ENCODE results near the gene DZIP1. TPM values are rescaled to one million over a fixed set of nuclear protein-coding genes. Genes with fewer than 3 reads are reported as not detected.

Gene DZIP1
- total RNA-seq, 1 donor from 2014 or later: 12.7 TPM

DNA sequence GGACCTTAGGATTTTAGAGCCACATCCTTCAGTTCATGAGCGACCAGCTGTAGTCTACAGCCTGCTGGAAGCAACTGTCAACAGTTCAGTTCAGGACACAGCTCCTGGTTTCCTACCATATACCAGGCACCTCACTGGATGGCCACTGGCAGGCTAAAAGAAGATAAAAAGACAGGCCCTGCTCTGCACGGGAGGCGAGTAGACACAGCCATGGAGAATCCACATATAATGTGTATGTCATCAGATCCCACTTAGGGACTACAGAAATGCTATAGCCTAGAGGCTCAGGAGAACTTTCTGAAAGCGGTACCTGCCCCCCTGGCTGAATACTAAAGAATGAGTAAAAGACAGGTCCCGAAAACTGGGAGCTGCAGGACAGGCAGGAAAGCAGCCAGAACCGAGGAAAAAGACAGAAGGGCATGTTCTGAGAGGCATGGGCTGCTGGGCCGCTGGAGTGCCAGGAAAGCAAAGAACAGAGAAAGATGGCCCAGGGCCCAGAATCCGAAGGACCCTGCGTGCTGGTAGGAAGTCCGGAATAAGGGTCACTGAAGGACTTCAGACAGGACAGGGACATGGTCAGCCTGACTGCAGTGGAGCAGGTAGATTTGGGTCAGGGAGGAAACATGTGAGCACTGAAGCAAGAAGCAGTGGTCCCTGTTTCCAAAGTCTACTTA, 23.5 kb downstream of the DZIP1 start:
- Histone ChIP-seq H3K36me3 (peaks cover 15 to 19% of the 10 kb centered on the region in 2 donors), H3K4me1 (no peaks in the 10 kb centered on the region), H3K9me3 (no peaks in the 10 kb centered on the region), H3K27me3 (no peaks in the 10 kb centered on the region), H3K4me3 (no peak overlapping the region), H3K27ac (no peak overlapping the region)
- DNase-seq (ENCODE audit: low spot score in 2 of 2): no peak
- TF ChIP-seq, protein P1, sequence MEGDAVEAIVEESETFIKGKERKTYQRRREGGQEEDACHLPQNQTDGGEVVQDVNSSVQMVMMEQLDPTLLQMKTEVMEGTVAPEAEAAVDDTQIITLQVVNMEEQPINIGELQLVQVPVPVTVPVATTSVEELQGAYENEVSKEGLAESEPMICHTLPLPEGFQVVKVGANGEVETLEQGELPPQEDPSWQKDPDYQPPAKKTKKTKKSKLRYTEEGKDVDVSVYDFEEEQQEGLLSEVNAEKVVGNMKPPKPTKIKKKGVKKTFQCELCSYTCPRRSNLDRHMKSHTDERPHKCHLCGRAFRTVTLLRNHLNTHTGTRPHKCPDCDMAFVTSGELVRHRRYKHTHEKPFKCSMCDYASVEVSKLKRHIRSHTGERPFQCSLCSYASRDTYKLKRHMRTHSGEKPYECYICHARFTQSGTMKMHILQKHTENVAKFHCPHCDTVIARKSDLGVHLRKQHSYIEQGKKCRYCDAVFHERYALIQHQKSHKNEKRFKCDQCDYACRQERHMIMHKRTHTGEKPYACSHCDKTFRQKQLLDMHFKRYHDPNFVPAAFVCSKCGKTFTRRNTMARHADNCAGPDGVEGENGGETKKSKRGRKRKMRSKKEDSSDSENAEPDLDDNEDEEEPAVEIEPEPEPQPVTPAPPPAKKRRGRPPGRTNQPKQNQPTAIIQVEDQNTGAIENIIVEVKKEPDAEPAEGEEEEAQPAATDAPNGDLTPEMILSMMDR (IDR thresholded peaks at IDR 0.05): no peak
- intact Hi-C loops (cut with DNase I): no loop called here

- intact Hi-C loops (cut with DNase I): no loop called here
- H3K36me3 ChIP-seq: peaks cover 15 to 19% of the 10 kb centered on the region in 2 donors
- no peak overlapping the region for H3K27ac ChIP-seq
- H3K27me3 ChIP-seq: no peaks in the 10 kb centered on the region
- H3K9me3 ChIP-seq: no peaks in the 10 kb centered on the region
- DNase-seq (ENCODE audit: low spot score in 2 of 2): no peak
- no peak overlapping the region for H3K4me3 ChIP-seq
- TF ChIP-seq, protein P1 (IDR thresholded peaks at IDR 0.05): no peak
- no peaks in the 10 kb centered on the region for H3K4me1 ChIP-seq
Measured at GRCh38 chr13:95620030-95620824, 24.3 kb downstream of the DZIP1 start.

- Histone ChIP-seq H3K36me3 (peaks cover 11 to 19% of the 10 kb centered on the region in 2 donors), H3K27me3 (no peaks in the 10 kb centered on the region), H3K27ac (no peak overlapping the region), H3K4me3 (no peak overlapping the region), H3K9me3 (no peaks in the 10 kb centered on the region), H3K4me1 (no peaks in the 10 kb centered on the region)
- intact Hi-C loops (cut with DNase I): no loop called here
- TF ChIP-seq, protein P1 (IDR thresholded peaks at IDR 0.05): no peak
- DNase-seq (ENCODE audit: low spot score in 2 of 2): no peak
Measured at GRCh38 chr13:95615539-95615938, 29.0 kb downstream of the DZIP1 start.

DNA sequence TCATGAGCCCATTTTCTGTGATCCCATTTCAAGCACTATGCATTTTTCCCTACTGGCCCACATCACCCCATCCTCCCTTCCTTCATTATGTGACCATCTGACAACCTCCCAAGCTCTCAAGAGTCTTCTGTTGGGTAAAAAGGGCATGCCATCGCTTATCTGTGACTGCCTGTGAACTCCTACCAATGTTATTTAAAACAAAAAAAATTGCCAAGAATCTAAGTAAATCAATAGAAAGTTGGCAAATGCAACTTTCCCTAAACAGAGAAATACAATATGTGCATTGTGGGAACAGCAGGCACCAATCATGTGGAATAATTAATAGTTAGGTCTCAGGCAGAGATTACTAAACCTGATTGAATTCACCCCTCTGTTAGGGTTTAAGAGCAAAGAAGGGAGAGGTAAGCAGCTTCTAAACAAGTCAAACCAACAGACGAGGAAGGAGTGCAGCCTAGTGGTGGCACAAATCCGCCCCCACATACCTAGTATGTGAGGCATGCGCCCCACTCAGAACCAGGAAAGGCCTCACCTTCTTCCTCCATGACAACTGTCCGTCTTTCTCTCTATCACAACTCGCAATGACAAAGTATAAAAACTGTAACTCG, 29.8 kb downstream of the DZIP1 start:
- H3K4me1 ChIP-seq: no peaks in the 10 kb centered on the region
- H3K27ac ChIP-seq: no peak overlapping the region
- H3K4me3 ChIP-seq: no peak overlapping the region
- no peak for DNase-seq (ENCODE audit: low spot score in 2 of 2)
- H3K27me3 ChIP-seq: no peaks in the 10 kb centered on the region
- no peaks in the 10 kb centered on the region for H3K9me3 ChIP-seq
- peaks cover 13% of the 10 kb centered on the region in 2 donors for H3K36me3 ChIP-seq
- intact Hi-C loops (cut with DNase I): no loop called here
- TF ChIP-seq, protein P1 (IDR thresholded peaks at IDR 0.05): no peak

- H3K4me1 ChIP-seq: no peaks in the 10 kb centered on the region
- intact Hi-C loops (cut with DNase I): no loop called here
- H3K27ac ChIP-seq: no peak overlapping the region
- TF ChIP-seq, protein P1 (IDR thresholded peaks at IDR 0.05): no peak
- no peak overlapping the region for H3K4me3 ChIP-seq
- peaks cover 8 to 9% of the 10 kb centered on the region in 2 donors for H3K36me3 ChIP-seq
- H3K27me3 ChIP-seq: no peaks in the 10 kb centered on the region
- H3K9me3 ChIP-seq: no peaks in the 10 kb centered on the region
- no peak for DNase-seq (ENCODE audit: low spot score in 2 of 2)
Measured at GRCh38 chr13:95608640-95609323, 35.7 kb downstream of the DZIP1 start.

Data from ascending aorta (tissue), 2 donors.